Inflammatory macrophage treated with lipopolysaccharide for 4 hours (primary cell): ENCODE results near the gene PSMB11.

Source experiments
- DNase-seq: peaks from one replicate; pipeline ENCODE4 v3.0.0-alpha.2; 2020

PSMB11 gene

DNA sequence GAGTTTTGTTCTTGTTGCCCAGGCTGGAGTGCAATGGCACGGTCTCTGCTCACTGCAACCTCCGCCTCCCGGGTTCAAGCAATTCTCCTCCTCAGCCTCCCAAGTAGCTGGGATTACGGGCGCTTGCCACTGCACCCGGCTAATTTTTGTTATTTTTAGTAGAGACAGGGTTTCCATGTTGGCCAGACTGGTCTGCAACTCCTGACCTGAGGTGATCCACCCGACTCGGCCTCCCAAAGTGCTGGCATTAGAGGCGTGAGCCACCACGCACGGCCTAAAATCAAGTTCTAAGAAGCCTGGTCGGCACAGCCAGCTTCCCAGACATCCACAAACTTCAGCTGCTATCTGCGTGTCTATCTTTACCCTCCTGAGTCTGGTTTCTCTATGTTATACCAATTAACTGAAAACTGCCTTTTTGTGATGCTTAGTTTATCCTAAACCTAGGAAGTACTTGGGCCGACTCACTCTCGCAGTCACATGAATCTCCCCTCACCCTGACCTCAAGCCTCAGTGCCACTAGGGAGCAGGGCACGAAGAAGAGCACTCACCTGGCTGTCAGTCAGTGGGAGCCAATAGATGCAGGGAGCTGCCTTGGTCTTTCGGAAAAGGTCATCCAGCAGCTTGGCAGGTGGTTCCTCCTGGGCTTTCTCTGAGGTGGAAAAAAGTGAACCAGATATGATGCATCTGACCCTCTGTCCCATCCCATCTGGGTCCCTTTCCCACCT lies 18.7 kb downstream of the PSMB11 start:
- DNase-seq, result no peak

DNA sequence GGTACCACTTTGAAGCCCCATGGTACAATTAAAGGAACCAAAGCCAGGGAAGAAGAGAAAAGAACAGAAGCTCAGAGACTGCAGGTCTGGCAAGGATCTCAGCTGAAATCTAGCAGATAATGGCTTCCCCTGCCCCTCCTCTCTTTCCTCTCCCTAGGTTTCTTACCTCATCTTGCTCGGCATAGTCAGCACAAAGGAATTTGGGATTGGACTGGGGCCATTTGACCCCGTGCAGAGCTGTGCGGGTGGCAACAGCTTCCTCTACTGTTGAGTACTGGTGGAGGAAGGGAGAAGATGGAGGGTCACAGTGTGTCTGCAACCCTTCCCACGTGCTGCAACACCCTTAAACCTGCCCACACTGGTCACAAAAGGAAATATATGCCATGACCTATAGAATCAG lies 20.0 kb downstream of the PSMB11 start:
- DNase-seq, result peak; percentile 20

DNA sequence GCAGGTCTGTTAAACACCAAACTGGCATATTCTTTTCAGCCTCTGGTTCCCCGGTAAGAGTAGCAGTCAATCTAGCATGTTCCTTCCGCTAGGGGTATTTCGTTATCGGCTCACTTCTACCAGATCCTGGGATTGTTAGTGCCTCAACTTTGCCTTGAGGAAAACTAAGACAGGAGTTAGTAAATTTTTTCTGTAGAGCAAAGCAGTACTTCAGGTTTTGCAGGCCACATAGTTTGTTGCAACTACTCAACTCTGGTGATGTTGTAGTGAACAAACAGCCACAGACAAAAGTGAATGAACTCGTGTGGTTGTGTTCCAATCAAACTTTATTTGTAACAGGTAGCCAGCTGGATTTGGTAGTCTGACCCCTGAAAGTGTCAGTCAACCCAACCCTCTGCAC lies 21.6 kb downstream of the PSMB11 start:
- DNase-seq, result no peak

GRCh38 chr14:23066368-23066767 lies 24.4 kb downstream of the PSMB11 start:
- DNase-seq, result no peak

- DNase-seq, result no peak
Observed at GRCh38 chr14:23066855-23067744, 25.1 kb downstream of the PSMB11 start.

- no peak for DNase-seq
Observed at GRCh38 chr14:23067847-23068788, 26.1 kb downstream of the PSMB11 start.

DNA sequence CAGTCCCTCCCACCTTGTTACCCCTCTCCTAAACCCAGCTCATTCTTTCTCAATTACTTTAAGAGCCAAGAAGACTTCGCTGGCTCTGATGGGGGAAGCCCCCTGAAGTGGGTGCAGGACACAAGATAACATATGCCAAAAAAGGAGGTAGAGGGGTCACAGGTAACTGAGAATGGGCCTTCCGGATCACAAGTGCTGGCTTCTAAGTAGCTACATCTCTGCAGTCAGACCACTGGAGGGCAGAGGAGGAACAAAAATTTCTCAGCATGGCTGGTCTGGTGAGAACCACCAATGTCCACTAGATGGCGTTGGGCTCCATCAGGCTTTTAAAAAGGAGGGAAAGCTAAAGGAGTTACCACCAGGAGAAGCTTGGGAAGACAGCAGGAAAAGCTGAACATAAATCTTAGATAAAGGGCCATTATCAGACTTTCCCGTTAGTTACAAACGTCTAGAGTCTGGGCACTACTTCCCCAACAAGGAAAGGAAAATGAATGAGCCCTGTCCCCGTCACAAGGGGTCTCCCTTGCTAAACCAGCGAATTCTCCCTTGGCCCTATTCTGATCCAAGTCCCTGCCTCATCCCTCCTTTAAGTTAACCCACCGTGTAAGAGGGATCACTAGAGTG lies 26.9 kb downstream of the PSMB11 start:
- peak; percentile 80 for DNase-seq

DNA sequence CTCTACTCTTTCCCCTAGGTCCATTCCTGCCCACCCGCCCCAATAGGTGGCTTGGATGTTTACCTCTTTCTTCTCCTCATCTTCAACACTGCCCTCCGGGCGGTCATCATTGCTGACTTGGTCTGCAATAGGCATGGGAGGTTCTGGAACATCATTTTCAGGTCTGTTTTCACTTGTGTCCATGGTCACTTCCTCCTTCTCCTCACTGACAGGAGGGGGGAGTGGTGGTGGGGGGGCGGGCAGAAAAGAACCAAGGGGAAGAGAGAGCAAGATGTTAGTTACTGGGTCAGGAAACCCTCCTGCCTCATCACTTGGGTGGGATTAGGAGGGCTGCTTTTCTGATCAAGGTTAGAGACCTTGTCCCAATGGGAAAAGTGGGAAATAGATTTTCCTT lies 27.4 kb downstream of the PSMB11 start:
- DNase-seq, result peak; percentile 29

DNA sequence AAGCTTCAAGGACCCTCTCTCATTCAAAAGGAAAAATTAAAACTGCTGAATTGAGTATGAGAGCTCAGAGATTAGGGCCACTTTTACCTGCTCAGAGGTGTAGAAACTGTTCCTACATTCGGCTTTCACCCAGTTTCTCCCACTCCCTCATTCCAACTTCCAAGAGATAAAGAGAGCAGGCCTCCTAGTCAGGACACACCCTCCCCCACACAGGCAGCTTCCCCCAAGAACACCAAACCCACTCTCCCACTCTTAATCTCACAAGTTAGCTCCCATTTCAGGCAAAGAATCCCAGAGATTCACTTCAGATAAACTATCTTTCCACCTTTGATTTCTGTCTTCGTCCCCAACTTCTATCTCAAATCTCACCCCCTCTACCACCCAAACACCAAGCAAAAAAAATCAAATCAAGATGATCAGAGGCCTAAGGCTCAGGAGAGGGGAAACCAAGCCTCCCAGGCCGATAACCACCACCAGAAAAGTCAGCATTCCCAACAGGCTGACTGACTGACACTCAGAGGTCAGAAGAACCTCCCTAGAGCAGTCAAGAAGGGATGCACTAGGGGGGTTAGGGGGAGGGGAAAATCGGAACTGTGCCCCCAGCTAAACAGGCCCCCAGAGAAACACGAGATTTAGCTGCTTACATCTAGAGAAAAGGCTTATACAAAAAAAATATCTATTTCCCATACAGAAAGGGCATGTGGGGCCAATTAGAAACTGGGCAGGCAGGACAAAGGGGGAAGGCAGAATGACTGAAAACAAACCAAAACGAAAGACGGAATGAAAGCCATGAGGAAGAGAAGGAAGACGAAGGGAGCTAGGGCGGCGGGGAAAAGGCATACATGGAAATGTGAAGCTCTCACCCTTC lies 28.5 kb downstream of the PSMB11 start:
- DNase-seq, result peak; percentile 37

DNA sequence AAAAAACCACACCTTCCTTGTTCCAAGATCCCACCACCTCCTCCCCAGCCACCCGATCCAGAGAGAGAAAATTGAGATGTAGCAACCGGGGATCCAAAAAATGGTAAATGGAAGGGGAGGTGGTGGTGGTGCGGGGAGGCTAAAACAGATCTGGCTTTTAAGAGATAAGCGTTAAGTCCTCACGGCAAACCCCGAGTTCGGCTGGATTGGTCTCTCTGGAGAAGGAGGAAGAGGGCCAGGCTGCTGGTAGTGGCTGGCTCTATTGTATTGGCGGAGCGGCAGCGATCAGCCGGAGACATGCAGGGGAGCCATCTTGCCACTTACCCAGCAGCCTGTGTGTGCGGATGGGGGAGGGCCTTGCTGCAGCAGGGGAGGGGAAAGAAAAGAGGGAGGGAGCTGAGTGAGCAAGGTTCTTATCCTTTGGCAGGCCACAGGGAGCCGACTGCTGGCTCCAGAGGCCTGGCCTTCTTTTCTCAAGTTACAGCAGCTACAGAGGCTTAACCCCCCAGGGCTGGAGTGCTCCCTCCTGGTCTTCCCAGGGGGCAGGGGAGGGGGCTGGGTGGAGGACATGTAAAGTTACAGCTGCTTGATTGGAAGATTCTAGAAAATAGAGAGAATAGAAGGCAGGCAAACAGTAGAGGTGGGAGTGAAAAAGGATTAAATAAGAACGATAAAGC lies 29.4 kb downstream of the PSMB11 start:
- peak; percentile 81 for DNase-seq

- DNase-seq, result no peak
Observed at GRCh38 chr14:23071921-23072539, 30.0 kb downstream of the PSMB11 start.

GRCh38 chr14:23074906-23075305 lies 32.9 kb downstream of the PSMB11 start:
- DNase-seq, result no peak

DNA sequence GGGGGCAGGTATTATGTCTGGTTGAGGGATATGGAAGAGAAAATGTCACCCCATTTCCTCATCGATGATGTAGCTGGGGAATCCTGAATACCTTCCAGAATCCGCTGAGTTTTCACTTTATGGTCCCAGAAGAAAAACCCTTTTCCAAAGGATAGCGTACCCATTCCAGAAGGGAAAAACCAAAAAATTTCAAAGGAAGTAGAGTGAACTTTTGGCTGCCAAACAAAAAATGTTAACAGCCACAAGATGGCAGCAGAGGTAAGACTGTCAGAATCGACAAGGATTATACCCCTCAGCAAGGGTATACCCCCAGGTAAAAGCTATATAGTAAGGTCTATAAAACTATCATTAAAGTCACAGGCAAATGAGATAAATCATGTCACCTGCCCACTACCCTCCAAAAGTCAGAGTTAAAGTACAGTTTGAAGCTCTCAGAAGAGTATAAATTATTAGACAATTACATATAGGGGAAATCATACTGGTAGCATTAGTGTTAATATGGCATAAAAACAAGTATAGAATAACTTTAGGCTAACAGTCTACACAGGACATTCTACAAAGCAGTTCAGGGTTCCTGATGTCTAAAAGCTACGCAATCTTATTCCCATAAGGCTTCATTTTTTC lies 34.9 kb downstream of the PSMB11 start:
- peak; percentile 49 for DNase-seq

GRCh38 chr14:23077962-23078361 lies 36.0 kb downstream of the PSMB11 start:
- DNase-seq, result no peak

DNA sequence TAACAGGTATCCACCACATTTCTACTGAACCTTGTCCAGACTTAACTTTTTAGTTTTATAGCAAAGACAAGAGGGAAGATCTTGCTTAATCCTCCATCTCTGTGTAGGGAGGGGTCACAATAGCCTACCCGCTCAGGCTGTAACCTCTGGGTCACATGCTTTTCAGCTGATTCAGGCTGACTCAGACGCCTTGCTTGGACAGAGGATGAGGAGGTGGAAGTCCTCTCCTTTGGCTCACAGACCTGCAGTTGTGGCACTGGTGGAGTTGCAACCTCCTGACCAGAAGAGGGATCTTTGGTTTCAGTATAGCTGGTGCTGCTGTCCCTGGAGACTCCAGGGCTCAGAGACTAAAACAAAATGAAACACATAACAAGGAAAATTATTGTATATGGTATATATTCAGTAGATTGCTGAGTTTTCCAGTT lies 36.7 kb downstream of the PSMB11 start:
- peak; percentile 98 for DNase-seq

GRCh38 chr14:23079716-23080115 lies 37.7 kb downstream of the PSMB11 start:
- peak; percentile 26 for DNase-seq

- DNase-seq, result no peak
Observed at GRCh38 chr14:23080474-23080873, 38.5 kb downstream of the PSMB11 start.

DNA sequence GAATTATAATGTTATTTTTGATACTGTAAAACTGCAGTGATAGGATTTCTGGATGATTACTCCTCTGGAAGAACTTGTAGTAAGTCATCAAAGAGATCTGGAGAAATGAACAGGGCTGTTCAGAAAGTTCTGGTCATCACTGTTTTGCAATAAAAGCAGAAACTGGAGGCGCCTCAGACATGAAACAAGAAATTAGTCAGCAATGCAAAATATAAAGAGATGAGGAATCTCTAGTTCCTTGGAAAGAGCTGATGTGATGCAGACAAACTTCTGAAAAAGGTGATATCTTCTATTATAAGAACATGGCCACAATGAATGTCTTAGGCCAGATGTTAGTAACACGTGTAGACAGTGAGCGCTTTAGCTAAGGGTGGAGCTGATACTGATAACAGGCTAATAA lies 43.4 kb downstream of the PSMB11 start:
- DNase-seq, result peak; percentile 90

- DNase-seq, result no peak
Observed at GRCh38 chr14:23086565-23086964, 44.6 kb downstream of the PSMB11 start.
